NCI-H1436 treated with DMSO at 0.1 percent for 48 hours (cell line): ENCODE measurements around the gene MMD.

Source experiments
- DNase-seq: peaks from one replicate; lab custom pipeline; 2025; lab: John Stamatoyannopoulos, UW

The MMD gene

GRCh38 chr17:55347341-55347740 is 74.3 kb downstream of the MMD start:
- DNase-seq = no peak

- DNase-seq = no peak
Observed at GRCh38 chr17:55346658-55347057, 75.0 kb downstream of the MMD start.

- no peak for DNase-seq
Observed at GRCh38 chr17:55345132-55345531, 76.5 kb downstream of the MMD start.

- DNase-seq = no peak
Observed at GRCh38 chr17:55344514-55344997, 77.1 kb downstream of the MMD start.

- no peak for DNase-seq
Observed at GRCh38 chr17:55343900-55344513, 77.6 kb downstream of the MMD start.

GRCh38 chr17:55342800-55343585 is 78.6 kb downstream of the MMD start:
- DNase-seq = no peak
